ENCODE results near the gene ZNF235.

ZNF235 gene

GRCh38 chr19:44280916-44281315 is 23.9 kb downstream of the ZNF235 start:
- peaks cover 9% of the 10 kb centered on the region for H3K4me1 ChIP-seq (ENCODE audit: insufficient read depth, poor library complexity, severe bottlenecking)
- TF ChIP-seq CTCF (IDR thresholded peaks at IDR 0.05; ENCODE audit: poor library complexity, severe bottlenecking): no peak
- no peak for DNase-seq (ENCODE audit: low spot score)
- no peaks in the 10 kb centered on the region for H3K27me3 ChIP-seq (ENCODE audit: insufficient read depth, poor library complexity, severe bottlenecking)
- no peak overlapping the region for H3K27ac ChIP-seq (ENCODE audit: poor library complexity, severe bottlenecking)
- ATAC-seq (ENCODE audit: low read depth): no peak
- no peaks in the 10 kb centered on the region for H3K36me3 ChIP-seq (ENCODE audit: low read depth)
- no peaks in the 10 kb centered on the region for H3K9me3 ChIP-seq (ENCODE audit: severe bottlenecking)
- H3K4me3 ChIP-seq (ENCODE audit: severe bottlenecking): no peak overlapping the region

GRCh38 chr19:44278181-44278690 is 26.6 kb downstream of the ZNF235 start:
- H3K27ac ChIP-seq (ENCODE audit: poor library complexity, severe bottlenecking): peak overlapping the region; percentile 38
- DNase-seq (ENCODE audit: low spot score) (no peak), ATAC-seq (ENCODE audit: low read depth) (peak; percentile 61; the same call in 1 of the 3 replicates)
- no peaks in the 10 kb centered on the region for H3K36me3 ChIP-seq (ENCODE audit: low read depth)
- no peak overlapping the region for H3K4me3 ChIP-seq (ENCODE audit: severe bottlenecking)
- no peaks in the 10 kb centered on the region for H3K9me3 ChIP-seq (ENCODE audit: severe bottlenecking)
- peaks cover 9% of the 10 kb centered on the region for H3K4me1 ChIP-seq (ENCODE audit: insufficient read depth, poor library complexity, severe bottlenecking)
- no peaks in the 10 kb centered on the region for H3K27me3 ChIP-seq (ENCODE audit: insufficient read depth, poor library complexity, severe bottlenecking)
- TF ChIP-seq CTCF (IDR thresholded peaks at IDR 0.05; ENCODE audit: poor library complexity, severe bottlenecking): no peak

GRCh38 chr19:44277331-44277730 is 27.5 kb downstream of the ZNF235 start:
- Histone ChIP-seq H3K27ac (ENCODE audit: poor library complexity, severe bottlenecking) (peak overlapping the region; percentile 38), H3K27me3 (ENCODE audit: insufficient read depth, poor library complexity, severe bottlenecking) (no peaks in the 10 kb centered on the region), H3K9me3 (ENCODE audit: severe bottlenecking) (no peaks in the 10 kb centered on the region), H3K36me3 (ENCODE audit: low read depth) (no peaks in the 10 kb centered on the region), H3K4me1 (ENCODE audit: insufficient read depth, poor library complexity, severe bottlenecking) (peaks cover 9% of the 10 kb centered on the region), H3K4me3 (ENCODE audit: severe bottlenecking) (no peak overlapping the region)
- DNase-seq (ENCODE audit: low spot score) (no peak), ATAC-seq (ENCODE audit: low read depth) (no peak)
- TF ChIP-seq CTCF (IDR thresholded peaks at IDR 0.05; ENCODE audit: poor library complexity, severe bottlenecking): no peak

GRCh38 chr19:44260695-44261446 is 44.0 kb downstream of the ZNF235 start:
- no peak overlapping the region for H3K27ac ChIP-seq (ENCODE audit: poor library complexity, severe bottlenecking)

More at GRCh38 chr19:44260695-44261446, 44.0 kb downstream of the ZNF235 start:
- DNase-seq (ENCODE audit: low spot score): no peak
- TF ChIP-seq CTCF (IDR thresholded peaks at IDR 0.05; ENCODE audit: poor library complexity, severe bottlenecking): no peak
- ATAC-seq (ENCODE audit: low read depth): no peak
- H3K27me3 ChIP-seq (ENCODE audit: insufficient read depth, poor library complexity, severe bottlenecking): no peaks in the 10 kb centered on the region
- no peaks in the 10 kb centered on the region for H3K4me1 ChIP-seq (ENCODE audit: insufficient read depth, poor library complexity, severe bottlenecking)
- no peaks in the 10 kb centered on the region for H3K36me3 ChIP-seq (ENCODE audit: low read depth)
- no peak overlapping the region for H3K4me3 ChIP-seq (ENCODE audit: severe bottlenecking)
- peaks cover 4% of the 10 kb centered on the region for H3K9me3 ChIP-seq (ENCODE audit: severe bottlenecking)
